ENCODE results near the gene RALGAPA2.

The RALGAPA2 gene

DNA sequence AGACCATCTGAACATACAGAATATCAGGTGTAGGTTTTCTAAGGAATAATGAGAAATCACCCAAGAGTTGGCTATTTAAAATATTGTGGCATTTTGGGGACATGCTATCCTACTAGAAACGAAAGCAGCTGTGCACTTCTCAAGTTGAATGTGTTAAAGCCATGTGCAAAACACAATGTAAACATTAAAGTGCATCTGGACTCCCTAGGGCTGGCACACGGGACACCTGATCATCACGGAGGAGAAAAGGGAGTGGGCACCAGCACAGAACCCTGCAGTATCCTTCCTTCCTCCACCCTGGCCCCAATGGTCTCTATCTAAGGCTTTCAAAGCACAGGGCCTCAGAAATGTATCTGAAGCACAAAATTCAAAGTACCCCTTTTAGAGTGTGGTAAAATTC lies 250.3 kb downstream of the RALGAPA2 start:
- in situ Hi-C loops (cut with MboI; ENCODE audit: low pct_unique_long_range_greater_than_20kb, low sequenced_read_pairs): no loop called here
- no peak for DNase-seq

DNA sequence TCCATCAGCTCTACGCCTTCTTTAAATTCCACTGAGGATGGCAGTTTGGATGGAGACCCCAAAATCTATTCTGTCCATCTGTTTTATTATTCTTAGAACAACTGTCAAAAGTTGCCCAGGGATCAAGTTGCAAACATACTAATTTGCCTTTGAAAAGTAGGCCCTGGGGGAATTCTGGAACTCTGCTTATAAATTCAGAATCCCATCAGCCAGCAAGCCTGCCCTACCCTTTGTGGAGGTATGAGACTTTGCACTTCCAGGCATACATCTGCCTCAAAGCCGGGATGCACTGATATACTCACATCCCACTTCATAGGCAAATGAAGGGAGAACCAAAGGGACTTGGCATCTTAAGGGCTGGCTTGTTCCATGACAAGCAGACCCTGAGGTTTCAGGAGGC lies 250.9 kb downstream of the RALGAPA2 start:
- DNase-seq: no peak
- in situ Hi-C loops (cut with MboI; ENCODE audit: low pct_unique_long_range_greater_than_20kb, low sequenced_read_pairs): no loop called here

DNA sequence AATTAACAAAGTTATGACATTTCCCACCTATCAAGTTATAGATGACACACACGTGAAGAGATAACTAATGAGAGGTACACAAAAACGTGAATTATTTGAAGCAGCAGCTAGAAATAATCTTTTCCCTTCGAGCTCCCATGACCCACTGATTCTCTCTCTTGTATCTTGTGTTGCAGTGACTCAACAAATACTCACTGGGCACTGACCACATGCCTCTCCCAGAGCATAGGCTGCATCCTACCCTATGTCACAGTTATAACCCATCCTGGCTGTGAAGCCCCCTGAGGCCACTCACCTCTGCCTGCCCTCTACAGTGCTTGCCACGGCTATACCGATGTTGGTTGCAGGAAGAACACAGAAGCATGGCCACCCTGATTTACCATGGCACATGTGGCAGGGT lies 252.7 kb downstream of the RALGAPA2 start:
- no peak for DNase-seq
- in situ Hi-C loops (cut with MboI; ENCODE audit: low pct_unique_long_range_greater_than_20kb, low sequenced_read_pairs): no loop called here

DNA sequence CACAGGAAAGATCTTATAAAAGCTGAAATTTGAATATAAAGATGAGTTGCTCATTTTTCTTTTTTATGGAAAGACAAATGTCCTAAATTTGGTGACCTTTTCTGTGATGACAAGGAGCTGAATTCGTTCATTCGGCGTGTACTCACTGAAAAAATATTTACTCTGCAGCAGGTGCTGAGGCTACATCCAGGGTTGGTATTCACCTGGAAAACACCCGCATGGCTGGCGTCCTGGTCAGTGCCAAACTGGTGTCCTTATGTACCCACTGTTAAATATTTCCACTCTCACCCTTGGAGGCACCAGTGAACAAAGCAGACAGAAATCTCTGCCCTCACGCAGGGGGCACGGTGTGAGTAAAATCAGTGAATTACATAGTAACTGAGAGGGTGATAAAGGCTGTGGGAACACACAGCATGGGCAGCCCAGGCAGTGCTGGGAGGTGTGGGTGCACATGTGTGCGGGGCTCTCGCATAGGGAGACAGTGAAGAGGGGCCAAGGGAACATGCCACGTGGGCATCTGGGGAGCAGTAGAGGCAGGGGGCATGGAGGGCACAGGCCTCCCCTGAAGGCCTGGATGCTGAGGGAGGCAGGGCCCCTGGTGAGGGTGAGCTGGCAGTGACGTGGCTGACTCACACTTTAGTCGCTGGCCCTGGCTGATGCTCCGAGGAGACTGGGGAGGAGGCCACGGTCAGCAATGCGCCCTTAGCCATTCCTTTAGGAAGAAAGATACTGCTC lies 254.9 kb downstream of the RALGAPA2 start:
- in situ Hi-C loops (cut with MboI; ENCODE audit: low pct_unique_long_range_greater_than_20kb, low sequenced_read_pairs): no loop called here
- DNase-seq: no peak

DNA sequence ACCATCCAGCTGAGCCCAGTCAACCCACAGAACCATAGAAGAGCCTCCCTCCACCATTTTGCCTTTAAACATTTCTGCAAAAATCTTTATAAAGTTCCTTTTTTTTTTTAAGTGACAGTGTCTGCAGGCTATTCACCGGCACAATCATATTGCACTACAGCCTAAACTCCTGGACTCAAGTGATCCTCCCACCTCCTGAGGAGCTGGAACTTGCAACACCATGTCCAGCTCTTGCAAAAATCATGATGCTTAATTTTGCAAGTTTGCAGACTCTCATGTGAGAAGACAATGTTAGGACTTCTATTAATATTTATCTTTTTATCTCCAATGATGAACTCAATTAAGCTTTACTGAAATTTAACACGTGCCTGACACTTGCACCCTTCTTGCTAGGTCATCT lies 255.7 kb downstream of the RALGAPA2 start:
- in situ Hi-C loops (cut with MboI; ENCODE audit: low pct_unique_long_range_greater_than_20kb, low sequenced_read_pairs): no loop called here
- DNase-seq: no peak

DNA sequence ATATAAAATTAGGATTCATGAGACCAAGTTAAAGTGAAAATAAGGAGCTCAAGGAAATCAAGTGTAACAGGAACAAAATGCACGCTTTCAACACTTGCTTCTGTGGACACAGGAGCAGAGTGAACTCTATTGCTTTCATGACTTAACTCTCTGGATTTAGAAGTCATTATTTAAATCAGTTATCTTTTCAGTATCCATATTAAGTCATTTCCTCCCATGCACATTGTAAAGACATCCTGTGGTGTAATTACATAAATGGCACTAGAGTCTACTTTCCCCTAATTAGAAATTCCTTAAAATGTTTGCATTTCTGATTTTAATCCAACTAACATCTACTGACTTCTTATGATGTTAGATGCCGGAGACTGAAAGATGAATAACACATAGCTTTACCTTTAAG lies 256.5 kb downstream of the RALGAPA2 start:
- in situ Hi-C loops (cut with MboI; ENCODE audit: low pct_unique_long_range_greater_than_20kb, low sequenced_read_pairs): no loop called here

DNA sequence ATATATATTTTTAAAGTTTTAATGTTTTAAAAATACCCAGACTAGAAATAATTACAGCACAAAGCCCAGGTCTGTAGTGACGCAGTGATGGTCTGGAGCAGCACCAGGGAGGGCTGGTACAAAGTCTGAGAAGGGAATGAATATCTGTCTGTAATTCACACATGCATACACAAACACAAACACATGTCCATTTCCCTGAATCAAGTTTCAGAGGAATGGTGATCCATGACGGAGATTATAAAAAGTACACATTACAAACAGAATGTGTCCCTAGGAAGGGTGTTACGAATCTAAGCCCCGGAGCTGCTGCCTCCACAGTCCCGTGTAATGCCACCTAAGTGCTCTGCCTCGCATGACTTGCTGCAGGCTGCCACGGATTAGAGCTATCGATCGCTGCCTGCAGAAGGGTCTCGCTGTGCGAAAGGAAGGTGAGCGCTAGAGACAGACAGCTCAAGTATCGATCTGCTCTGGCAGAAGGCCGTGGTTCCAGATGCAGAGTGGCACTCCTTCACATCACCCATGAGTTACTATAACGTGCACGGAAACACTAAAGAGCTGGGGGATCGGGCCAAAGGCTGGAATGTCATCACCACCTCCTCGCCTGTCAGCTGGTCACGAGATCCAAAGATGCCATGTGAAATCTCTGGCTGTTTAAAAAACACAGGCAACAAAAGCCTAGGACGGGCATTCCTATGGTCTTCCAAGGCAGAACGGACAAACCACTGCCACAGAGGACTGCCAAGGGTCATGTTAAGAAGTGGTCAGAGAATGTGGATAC lies 257.4 kb downstream of the RALGAPA2 start:
- in situ Hi-C loops (cut with MboI; ENCODE audit: low pct_unique_long_range_greater_than_20kb, low sequenced_read_pairs): no loop called here
- DNase-seq: no peak

More for the DNA sequence above, 256.5 kb downstream of the RALGAPA2 start:
- no peak for DNase-seq

DNA sequence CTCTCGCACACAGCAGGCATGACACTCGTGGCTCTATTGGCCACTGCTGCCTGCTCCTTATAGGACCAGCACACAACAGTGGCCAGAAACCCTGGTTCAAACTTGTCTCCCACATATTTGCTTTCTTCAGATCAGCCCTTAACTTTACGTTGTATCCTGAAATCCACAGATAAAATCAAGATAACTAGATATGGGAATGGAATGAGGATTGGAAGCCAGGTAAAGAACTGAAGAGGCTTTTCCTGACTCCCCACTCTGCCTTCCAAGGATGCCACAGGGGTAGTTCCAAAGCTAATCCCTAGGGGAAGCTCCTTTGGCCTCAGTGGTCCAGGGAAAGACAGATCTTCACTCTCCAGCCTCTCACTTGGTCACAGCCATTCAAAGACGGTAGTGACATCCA lies 258.1 kb downstream of the RALGAPA2 start:
- in situ Hi-C loops (cut with MboI; ENCODE audit: low pct_unique_long_range_greater_than_20kb, low sequenced_read_pairs): no loop called here
- DNase-seq: no peak

DNA sequence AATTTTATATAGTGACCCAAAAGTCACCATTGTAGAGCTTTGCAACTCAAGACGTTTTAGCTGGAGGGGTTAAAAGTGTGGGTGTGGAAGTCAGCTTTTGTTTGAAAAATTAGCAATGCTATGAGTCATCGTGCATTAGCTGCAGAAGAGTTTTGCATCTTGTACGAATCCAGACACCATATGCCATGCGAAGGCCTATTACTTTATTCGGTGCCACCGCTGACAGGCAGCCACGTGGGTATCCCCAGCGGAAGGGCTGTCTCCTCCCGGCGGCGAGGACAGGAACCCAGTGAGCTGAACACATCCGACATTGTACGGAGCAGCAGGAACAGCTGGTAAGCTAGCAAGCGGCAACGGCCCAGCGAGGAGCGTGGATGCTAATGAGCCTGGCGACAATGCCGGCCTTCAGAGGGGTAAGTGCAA lies 260.2 kb downstream of the RALGAPA2 start:
- in situ Hi-C loops (cut with MboI; ENCODE audit: low pct_unique_long_range_greater_than_20kb, low sequenced_read_pairs): no loop called here
- no peak for DNase-seq

DNA sequence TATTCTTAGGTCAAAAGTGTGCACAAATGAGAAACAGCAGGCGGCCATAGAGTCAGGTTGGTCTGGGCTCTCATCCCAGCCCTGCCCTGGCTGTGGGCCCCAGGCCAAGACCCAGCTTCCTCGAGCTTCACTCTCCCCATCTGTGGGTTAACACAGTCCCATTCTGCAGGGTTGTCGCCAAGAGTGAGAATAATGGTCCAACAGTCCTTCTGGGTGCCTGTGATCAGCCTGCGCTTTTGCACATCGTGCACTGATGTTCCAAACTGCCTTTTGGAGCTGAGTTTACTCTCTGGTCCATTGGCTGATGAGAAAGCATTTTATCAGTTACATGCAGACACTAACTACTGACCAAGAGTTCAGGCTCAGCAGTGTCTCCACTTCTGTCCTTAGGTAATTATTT lies 261.9 kb downstream of the RALGAPA2 start:
- DNase-seq: no peak
- in situ Hi-C loops (cut with MboI; ENCODE audit: low pct_unique_long_range_greater_than_20kb, low sequenced_read_pairs): no loop called here

DNA sequence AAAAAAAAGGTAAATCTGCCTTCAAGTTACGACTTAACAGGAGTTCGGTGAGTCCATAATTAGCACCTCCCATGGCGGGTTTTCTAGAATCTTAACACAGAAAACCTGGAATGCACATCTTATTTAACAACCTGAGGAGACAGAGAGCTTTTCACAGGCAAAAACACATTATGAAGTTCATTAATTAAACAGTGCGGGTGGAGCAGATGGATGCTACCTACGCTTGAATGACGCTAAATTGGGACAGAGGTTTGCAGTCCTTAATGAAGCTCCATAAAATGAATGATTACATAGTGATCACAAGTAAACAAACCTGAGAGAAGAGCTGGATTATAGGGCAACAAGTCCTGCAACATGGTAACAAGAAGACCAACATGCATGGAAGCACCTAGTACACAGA lies 263.6 kb downstream of the RALGAPA2 start:
- in situ Hi-C loops (cut with MboI; ENCODE audit: low pct_unique_long_range_greater_than_20kb, low sequenced_read_pairs): no loop called here
- no peak for DNase-seq

DNA sequence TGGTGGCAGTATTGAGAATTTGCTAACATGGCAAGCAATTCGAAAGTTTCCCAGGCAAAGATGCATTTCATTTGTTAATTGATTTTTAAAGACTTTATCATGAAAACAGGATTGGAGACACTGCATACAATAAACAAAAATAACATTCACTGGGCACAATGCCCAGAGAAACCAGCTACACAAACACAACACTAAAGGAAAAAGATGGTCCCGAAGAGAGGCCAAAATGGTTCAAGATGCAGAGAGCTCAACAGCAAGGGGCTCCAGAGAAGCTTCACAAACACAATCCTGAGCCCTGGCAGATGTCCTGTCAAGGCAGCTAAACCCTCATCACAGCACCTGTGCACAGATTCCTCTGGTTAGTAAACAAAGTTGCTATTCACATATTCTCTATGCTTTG lies 265.2 kb downstream of the RALGAPA2 start:
- in situ Hi-C loops (cut with MboI; ENCODE audit: low pct_unique_long_range_greater_than_20kb, low sequenced_read_pairs): no loop called here
- DNase-seq: no peak

DNA sequence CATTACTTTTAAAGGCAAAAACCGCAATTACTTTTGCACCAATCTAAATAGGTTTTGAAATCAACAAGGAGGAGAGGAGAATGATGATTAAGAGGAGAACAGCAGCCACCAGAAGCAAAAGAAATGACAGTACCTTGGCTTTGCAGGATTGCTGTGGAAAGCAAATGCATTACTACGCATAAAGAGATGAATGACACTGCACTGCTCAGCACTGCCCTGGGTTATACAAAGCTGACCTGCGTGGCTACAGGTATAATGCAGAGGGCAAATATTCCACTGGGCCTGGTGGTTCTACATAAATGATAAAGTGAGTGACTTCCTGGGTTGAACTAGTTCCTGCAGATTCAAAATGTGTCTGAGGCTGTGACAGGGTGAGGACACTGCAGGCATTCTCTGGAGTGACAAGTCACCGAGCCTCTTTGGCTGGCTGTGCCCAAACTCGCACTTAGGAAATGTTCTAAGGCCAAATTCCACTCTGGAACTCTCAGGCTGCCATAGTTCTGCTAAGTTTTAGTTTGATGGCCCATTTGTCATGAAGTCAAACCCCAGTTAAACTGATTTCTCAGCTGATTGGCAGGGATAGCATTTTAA lies 265.9 kb downstream of the RALGAPA2 start:
- DNase-seq: no peak
- in situ Hi-C loops (cut with MboI; ENCODE audit: low pct_unique_long_range_greater_than_20kb, low sequenced_read_pairs): no loop called here

DNA sequence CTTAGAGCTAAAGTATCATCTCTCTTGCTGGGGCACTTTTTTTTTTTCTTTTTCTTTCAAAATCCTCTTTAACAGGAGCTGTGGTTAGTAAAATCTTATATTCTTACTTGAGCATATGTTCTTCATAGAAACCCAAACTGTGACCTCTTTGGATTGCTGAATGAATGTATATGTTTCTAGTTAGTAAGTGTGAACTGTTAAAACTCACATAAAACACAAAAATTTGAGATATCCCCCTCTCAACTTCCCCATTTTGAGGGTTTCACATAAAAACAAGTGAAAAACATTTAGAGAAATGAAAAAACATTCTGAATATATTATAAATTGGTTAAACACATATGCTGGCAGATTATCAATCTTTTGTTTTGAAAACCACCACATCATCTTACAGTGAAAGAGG lies 266.4 kb downstream of the RALGAPA2 start:
- in situ Hi-C loops (cut with MboI; ENCODE audit: low pct_unique_long_range_greater_than_20kb, low sequenced_read_pairs): no loop called here
- no peak for DNase-seq

DNA sequence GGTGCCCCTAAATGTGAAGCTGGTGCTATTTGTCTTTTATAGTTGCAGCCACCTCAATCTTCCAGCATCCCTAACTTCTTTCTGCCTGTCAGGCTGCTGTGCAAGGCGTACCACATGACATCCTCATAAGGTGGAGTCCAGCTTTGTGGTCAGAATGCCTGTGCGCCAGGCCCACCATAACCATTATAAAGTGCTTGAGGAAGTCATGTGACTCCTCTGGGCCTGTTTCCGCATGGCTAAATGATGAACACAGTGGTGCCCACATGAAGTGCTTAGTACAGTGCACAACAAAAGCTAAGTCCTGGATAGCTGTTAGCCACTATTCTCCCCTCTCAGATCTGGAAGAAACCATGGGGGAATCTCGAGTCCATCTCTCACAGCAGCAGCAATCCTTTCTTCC lies 268.9 kb downstream of the RALGAPA2 start:
- DNase-seq: peak; percentile 37
- in situ Hi-C loops (cut with MboI; ENCODE audit: low pct_unique_long_range_greater_than_20kb, low sequenced_read_pairs): no loop called here

DNA sequence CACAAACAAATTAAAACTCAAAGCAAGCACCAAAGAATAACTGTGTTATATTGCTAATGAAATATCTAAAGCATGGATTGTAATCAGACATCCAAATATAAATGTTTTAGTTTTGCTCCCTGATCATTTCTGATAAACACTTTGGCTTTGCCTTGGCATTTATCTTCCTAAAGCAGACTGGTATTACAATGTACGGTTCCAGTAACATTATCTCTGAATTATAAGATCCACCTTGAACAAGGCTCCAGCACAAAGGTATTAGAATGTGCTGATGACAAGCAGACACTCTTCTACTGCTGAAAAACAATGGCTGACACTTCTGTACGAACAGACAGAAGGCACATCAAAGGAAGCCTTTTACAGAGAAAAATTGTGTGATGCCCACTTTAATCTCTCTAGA lies 270.0 kb downstream of the RALGAPA2 start:
- DNase-seq: no peak

DNA sequence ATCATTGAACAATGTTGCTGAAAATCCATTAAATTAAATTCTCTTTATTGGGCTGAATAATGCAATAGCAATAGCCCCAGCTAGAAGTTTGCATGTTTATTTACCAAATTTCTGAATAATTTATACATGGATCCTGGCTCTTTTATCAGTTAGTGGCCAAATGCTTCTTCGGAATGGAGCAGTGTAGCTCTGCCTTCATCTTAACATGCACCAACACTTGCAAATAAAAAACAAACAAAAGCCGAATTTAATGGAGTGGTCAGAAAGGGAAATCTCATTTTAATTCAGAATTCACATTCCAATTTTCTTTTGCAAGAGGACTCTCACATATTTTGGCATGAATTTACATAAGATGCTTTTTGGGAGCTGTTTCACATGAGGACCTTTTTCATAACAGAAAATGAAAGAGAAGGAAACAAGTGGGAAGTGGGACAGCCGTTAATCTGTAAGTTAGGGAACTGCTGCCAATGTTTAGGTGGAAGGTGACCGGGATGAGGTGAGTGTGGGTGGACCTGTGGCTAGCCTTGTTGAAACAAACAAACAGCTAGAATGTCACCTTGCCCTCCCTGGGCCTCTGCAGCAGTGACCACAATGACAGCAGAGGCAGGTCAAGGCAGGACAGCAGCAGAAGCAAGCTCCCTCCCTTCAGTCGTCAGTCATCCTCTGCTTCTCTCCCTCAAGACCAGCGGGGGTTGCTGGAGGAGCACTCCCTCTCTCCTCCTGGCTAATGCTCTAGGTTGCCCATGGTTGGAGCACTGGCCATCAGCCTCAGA lies 271.4 kb downstream of the RALGAPA2 start:
- DNase-seq: no peak
- in situ Hi-C loops (cut with MboI; ENCODE audit: low pct_unique_long_range_greater_than_20kb, low sequenced_read_pairs): no loop called here

More for the DNA sequence above, 270.0 kb downstream of the RALGAPA2 start:
- in situ Hi-C loops (cut with MboI; ENCODE audit: low pct_unique_long_range_greater_than_20kb, low sequenced_read_pairs): no loop called here

DNA sequence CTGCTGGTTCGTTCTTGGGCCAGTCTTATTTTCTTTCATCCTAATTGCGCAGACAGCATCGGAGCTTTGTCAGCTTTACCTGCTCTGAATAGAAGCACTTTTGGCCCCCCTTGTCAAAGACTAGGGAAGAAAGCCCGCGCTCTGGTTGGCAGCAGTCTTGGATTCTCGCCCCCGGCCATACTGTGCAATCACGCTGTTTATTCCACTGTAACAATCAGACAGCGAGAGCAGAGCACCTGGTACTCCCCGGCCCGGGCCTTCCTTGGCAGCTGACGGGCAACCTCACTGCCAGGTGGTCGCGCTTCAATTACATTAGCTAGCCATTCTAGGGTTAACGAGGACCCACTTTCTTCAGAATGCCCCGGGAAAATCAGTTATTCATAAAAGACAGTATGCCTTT lies 272.0 kb downstream of the RALGAPA2 start:
- in situ Hi-C loops (cut with MboI; ENCODE audit: low pct_unique_long_range_greater_than_20kb, low sequenced_read_pairs): no loop called here
- no peak for DNase-seq

DNA sequence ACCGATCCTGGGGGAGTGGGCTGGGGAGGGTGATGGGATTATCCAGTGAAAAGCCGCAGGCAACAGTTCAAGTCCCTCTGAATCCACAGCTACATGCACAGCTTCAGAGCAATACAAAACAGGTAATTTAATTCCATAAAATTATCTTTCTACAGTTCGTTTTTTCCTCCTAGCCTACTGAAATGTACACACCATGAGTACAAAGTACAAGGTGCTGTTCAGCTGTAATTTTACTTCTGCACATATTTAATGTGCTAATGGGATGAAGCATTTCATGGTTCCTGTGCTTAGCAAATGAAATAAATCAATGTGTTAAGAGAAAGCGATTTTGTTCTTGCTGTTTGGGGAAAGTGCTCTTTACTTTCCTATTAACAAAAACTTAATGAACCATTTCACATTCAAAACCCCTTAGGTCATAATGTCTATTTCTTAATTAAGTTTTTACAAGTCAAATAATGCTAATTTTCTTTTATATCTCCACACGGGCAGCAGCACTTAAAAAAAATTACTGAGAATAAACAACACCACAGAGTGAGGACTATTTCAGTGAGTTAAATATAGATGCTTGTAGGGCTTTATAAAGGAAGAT lies 272.7 kb downstream of the RALGAPA2 start:
- in situ Hi-C loops (cut with MboI; ENCODE audit: low pct_unique_long_range_greater_than_20kb, low sequenced_read_pairs): no loop called here
- no peak for DNase-seq

Data from KBM-7 (cell line).